Upper lobe of right lung (tissue), 1 donor: Measurements from ENCODE around the gene PGM2L1. TPM values are rescaled to one million over a fixed set of nuclear protein-coding genes. Genes with fewer than 3 reads are reported as not detected.
"Not testable (repeated sequence)": the region's sequence is repeated elsewhere in the genome, so short reads cannot be mapped to it uniquely, and the experiment has no call there.

Experiments used
- ATAC-seq: fragments of 200-7000 bp; cut with Tn5 transposase; one replicate; pipeline ENCODE4 v1.9.1; 2020; ENCODE audit warnings: mild to moderate bottlenecking, moderate library complexity
- DNase-seq: peaks from one replicate; pipeline ENCODE4 v3.0.0-alpha.2; 2020
- H3K27ac ChIP-seq: fragments of 200-600 bp; one replicate; pipeline ENCODE4 v1.8.0; 2022
- H3K27me3 ChIP-seq: fragments of 200-600 bp; one replicate; pipeline ENCODE4 v1.8.0; 2022; ENCODE audit warnings: mild to moderate bottlenecking
- H3K36me3 ChIP-seq: fragments of 200-600 bp; one replicate; pipeline ENCODE4 v1.8.0; 2022
- H3K4me1 ChIP-seq: fragments of 200-600 bp; one replicate; pipeline ENCODE4 v1.8.0; 2022
- H3K4me3 ChIP-seq: fragments of 200-600 bp; one replicate; pipeline ENCODE4 v1.8.0; 2022; ENCODE audit warnings: mild to moderate bottlenecking
- H3K9me3 ChIP-seq: fragments of 200-600 bp; one replicate; pipeline ENCODE4 v1.8.0; 2022
- CTCF ChIP-seq: fragments of 200-600 bp; IDR thresholded peaks from one replicate; pipeline ENCODE4 v1.8.0; 2022; ENCODE audit warnings: antibody characterized with exemption
- intact Hi-C: fragments of 100-400 bp; cut with DNase I; formaldehyde crosslinking; loops from one replicate; pipeline ENCODE4 v1.11.0; 2022
- total RNA-seq: library from RNA; stranded (reverse); fragmentation: NEBNext Ultra II Directional; extraction: Animal tissue kit (Norgen Biotek cat#: 25700); gene quantifications from one replicate; pipeline ENCODE4 v1.2.1, GENCODE V29; 2021
- donor health status: DM: no; HTN: yes; CAD: no; lungs with severe emphysema.

The PGM2L1 gene
- total RNA-seq, 1 donor from 2014 or later: 5.1 TPM

- no peak for TF ChIP-seq CTCF
- Histone ChIP-seq H3K4me3 (no peak overlapping the region), H3K27ac (no peak overlapping the region), H3K27me3 (no peaks in the 10 kb centered on the region), H3K9me3 (no peaks in the 10 kb centered on the region), H3K36me3 (peaks cover 5% of the 10 kb centered on the region), H3K4me1 (no peaks in the 10 kb centered on the region)
- ATAC-seq: no peak
- intact Hi-C loops: no loop called here
- no peak for DNase-seq
These were observed 30.4 kb downstream of the PGM2L1 start for GRCh38 chr11:74367881-74368280.

- H3K27me3 ChIP-seq: no peaks in the 10 kb centered on the region
- H3K36me3 ChIP-seq: no peaks in the 10 kb centered on the region
- H3K4me1 ChIP-seq: no peaks in the 10 kb centered on the region
- ATAC-seq (no peak), DNase-seq (no peak)
- H3K27ac ChIP-seq: no peak overlapping the region
- no peak for TF ChIP-seq CTCF
- H3K9me3 ChIP-seq: no peaks in the 10 kb centered on the region
- intact Hi-C loops: no loop called here
- H3K4me3 ChIP-seq: no peak overlapping the region
These were observed 31.7 kb downstream of the PGM2L1 start for GRCh38 chr11:74366576-74366975.

GRCh38 chr11:74365805-74366204 lies 32.4 kb downstream of the PGM2L1 start:
- H3K4me1 ChIP-seq, H3K27ac ChIP-seq, intact Hi-C loops, H3K4me3 ChIP-seq, DNase-seq, ATAC-seq, H3K27me3 ChIP-seq, H3K36me3 ChIP-seq, H3K9me3 ChIP-seq: not testable (repeated sequence)

GRCh38 chr11:74357449-74357848 lies 40.8 kb downstream of the PGM2L1 start:
- no peaks in the 10 kb centered on the region for H3K36me3 ChIP-seq
- ATAC-seq (no peak), DNase-seq (no peak)
- TF ChIP-seq CTCF: no peak
- H3K9me3 ChIP-seq: no peaks in the 10 kb centered on the region
- H3K27me3 ChIP-seq: no peaks in the 10 kb centered on the region
- intact Hi-C loops: no loop called here
- no peaks in the 10 kb centered on the region for H3K4me1 ChIP-seq
- no peak overlapping the region for H3K27ac ChIP-seq
- H3K4me3 ChIP-seq: no peak overlapping the region

- Histone ChIP-seq H3K27me3 (no peaks in the 10 kb centered on the region), H3K4me3 (no peak overlapping the region), H3K4me1 (no peaks in the 10 kb centered on the region), H3K36me3 (no peaks in the 10 kb centered on the region), H3K27ac (no peak overlapping the region), H3K9me3 (no peaks in the 10 kb centered on the region)
- no peak for DNase-seq
- TF ChIP-seq CTCF: no peak
- no peak for ATAC-seq
- intact Hi-C loops: no loop called here
These were observed 42.6 kb downstream of the PGM2L1 start for GRCh38 chr11:74355626-74356025.

- H3K4me3 ChIP-seq: no peak overlapping the region
- no peak for DNase-seq
- TF ChIP-seq CTCF: no peak
- no peaks in the 10 kb centered on the region for H3K9me3 ChIP-seq
- intact Hi-C loops: no loop called here
- H3K4me1 ChIP-seq: no peaks in the 10 kb centered on the region
- H3K27me3 ChIP-seq: no peaks in the 10 kb centered on the region
- no peak for ATAC-seq
- H3K36me3 ChIP-seq: no peaks in the 10 kb centered on the region
- H3K27ac ChIP-seq: no peak overlapping the region
These were observed 44.2 kb downstream of the PGM2L1 start for GRCh38 chr11:74354036-74354435.
